HK-2 (cell line): ENCODE measurements around the gene KRT72.
"Not testable (repeated sequence)": the region's sequence is repeated elsewhere in the genome, so short reads cannot be mapped to it uniquely, and the experiment has no call there.

Experiments used
- DNase-seq: peaks from one replicate; pipeline ENCODE4 v3.0.0-alpha.2; 2018; ENCODE audit not compliant: unreplicated experiment

The KRT72 gene

GRCh38 chr12:52606581-52607218, 5.4 kb upstream of the KRT72 start:
- DNase-seq: no peak

GRCh38 chr12:52606096-52606495, 4.8 kb upstream of the KRT72 start:
- DNase-seq: no peak

- DNase-seq: no peak
Observed at GRCh38 chr12:52605542-52605941, 4.3 kb upstream of the KRT72 start.

- DNase-seq: no peak
Observed at GRCh38 chr12:52604859-52605258, 3.6 kb upstream of the KRT72 start.

- no peak for DNase-seq
Observed at GRCh38 chr12:52603314-52603713, 2.1 kb upstream of the KRT72 start.

- no peak for DNase-seq
Observed at GRCh38 chr12:52602552-52602951, 1.3 kb upstream of the KRT72 start.

- DNase-seq: no peak
Observed at GRCh38 chr12:52601671-52602070, 408 bp upstream of the KRT72 start.

- no peak for DNase-seq
Observed at GRCh38 chr12:52600475-52600874, 788 bp downstream of the KRT72 start.

- no peak for DNase-seq
Observed at GRCh38 chr12:52600071-52600470, 1.2 kb downstream of the KRT72 start.

- no peak for DNase-seq
Observed at GRCh38 chr12:52598966-52599365, 2.3 kb downstream of the KRT72 start.

GRCh38 chr12:52594237-52594636, 7.0 kb downstream of the KRT72 start:
- DNase-seq: not testable (repeated sequence)

- no peak for DNase-seq
Observed at GRCh38 chr12:52591521-52591920, 9.7 kb downstream of the KRT72 start.

GRCh38 chr12:52590021-52590420, 11.2 kb downstream of the KRT72 start:
- DNase-seq: no peak

- no peak for DNase-seq
Observed at GRCh38 chr12:52587563-52587962, 13.7 kb downstream of the KRT72 start.

- no peak for DNase-seq
Observed at GRCh38 chr12:52585946-52586345, 15.3 kb downstream of the KRT72 start.

- DNase-seq: no peak
Observed at GRCh38 chr12:52585066-52585465, 16.2 kb downstream of the KRT72 start.

- no peak for DNase-seq
Observed at GRCh38 chr12:52584156-52584682, 17.0 kb downstream of the KRT72 start.

GRCh38 chr12:52582971-52583456, 18.2 kb downstream of the KRT72 start:
- peak; percentile 51 for DNase-seq

GRCh38 chr12:52582486-52582885, 18.8 kb downstream of the KRT72 start:
- DNase-seq: no peak

GRCh38 chr12:52581481-52581880, 19.8 kb downstream of the KRT72 start:
- no peak for DNase-seq

GRCh38 chr12:52581066-52581465, 20.2 kb downstream of the KRT72 start:
- DNase-seq: no peak

GRCh38 chr12:52580496-52580895, 20.8 kb downstream of the KRT72 start:
- no peak for DNase-seq

- DNase-seq: no peak
Observed at GRCh38 chr12:52579468-52580465, 21.5 kb downstream of the KRT72 start.
